Neural crest cell (in vitro differentiated cells): ENCODE data around the gene DOCK1. TPM values are rescaled to one million over a fixed set of nuclear protein-coding genes. Genes with fewer than 3 reads are reported as not detected.

Source experiments
- DNase-seq: peaks from one replicate; pipeline ENCODE4 v3.0.0; 2021; ENCODE audit warnings: low read depth, mixed read lengths, low spot score
- H3K27ac Mint-ChIP-seq: one replicate; pipeline ENCODE4 v1.8.0; 2021; ENCODE audit warnings: mild to moderate bottlenecking, mixed read lengths; ENCODE audit not compliant: unreplicated experiment
- H3K27me3 Mint-ChIP-seq: 2 replicates; pipeline ENCODE4 v1.8.0; 2021; ENCODE audit warnings: low read depth, mild to moderate bottlenecking, mixed read lengths
- H3K36me3 Mint-ChIP-seq: 2 replicates; pipeline ENCODE4 v1.8.0; 2021; ENCODE audit warnings: low read depth, mild to moderate bottlenecking, mixed read lengths
- H3K4me1 Mint-ChIP-seq: 2 replicates; pipeline ENCODE4 v1.8.0; 2021; ENCODE audit warnings: mixed read lengths
- H3K4me3 Mint-ChIP-seq: one replicate; pipeline ENCODE4 v1.8.0; 2021; ENCODE audit warnings: mild to moderate bottlenecking, mixed read lengths
- H3K9me3 Mint-ChIP-seq: 2 replicates; pipeline ENCODE4 v1.8.0; 2021; ENCODE audit warnings: mixed read lengths
- CTCF ChIP-seq: fragments of 200-600 bp; sonication (generic); conservative IDR thresholded peaks from 2 replicates; pipeline ENCODE4 v1.5.0; 2021; ENCODE audit warnings: antibody characterized with exemption, mild to moderate bottlenecking
- total RNA-seq: library from RNA; stranded (reverse); gene quantifications from 2 replicates; pipeline ENCODE4 v1.2.1, GENCODE V29; 2021

Gene DOCK1
- total RNA-seq, 1 donor from 2014 or later, result 55.8 TPM

DNA sequence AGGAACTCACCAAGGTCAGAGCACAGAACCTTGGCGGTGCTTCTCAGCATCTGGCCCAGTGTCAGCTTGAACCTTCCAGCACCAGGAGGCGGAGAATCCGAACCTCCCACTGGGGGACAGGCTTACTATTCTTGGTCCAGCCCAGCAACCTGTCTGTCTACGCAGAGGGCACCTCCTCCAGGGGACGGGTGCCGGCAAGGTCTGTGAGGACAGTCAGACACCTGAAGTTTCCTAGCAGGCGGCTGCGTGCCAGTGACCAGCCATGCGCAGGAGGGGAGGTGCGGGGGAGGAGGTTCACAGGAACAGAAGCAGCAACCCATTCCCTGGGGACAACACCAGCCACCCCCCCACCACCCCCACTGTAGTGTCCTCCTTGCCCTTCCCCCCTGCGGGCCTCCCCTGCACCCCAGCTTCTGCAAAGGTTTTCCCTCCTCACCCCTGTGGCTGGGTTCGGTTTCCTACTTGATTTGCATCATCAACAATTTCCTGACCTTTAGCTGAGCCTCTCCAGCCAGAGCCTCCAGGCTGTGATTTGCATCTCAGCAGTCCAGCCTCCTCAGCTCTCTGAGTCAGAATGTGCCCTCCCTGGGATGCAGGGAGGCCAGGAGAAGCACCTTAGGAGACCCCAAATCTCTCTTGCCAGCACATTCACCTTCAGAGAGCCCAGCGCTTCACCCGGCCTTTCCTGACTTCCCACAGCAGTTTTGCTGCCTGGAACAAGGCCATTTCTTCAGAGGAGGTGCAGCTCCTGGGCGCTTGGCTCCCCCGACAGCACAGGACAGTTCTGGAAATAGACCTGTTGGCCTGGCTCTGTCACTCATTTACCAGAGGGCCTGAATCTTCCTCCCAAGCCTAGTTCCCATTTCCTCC is 536.4 kb downstream of the DOCK1 start:
- DNase-seq, result no peak
- Mint-ChIP-seq H3K9me3 (peaks cover 5% of the 10 kb centered on the region), H3K27me3 (no peaks in the 10 kb centered on the region), H3K36me3 (peaks cover 47% of the 10 kb centered on the region), H3K4me3 (no peak overlapping the region), H3K4me1 (no peaks in the 10 kb centered on the region), H3K27ac (no peak overlapping the region)
- no peak for TF ChIP-seq CTCF

GRCh38 chr10:127442220-127442525 is 536.9 kb downstream of the DOCK1 start:
- TF ChIP-seq CTCF, result no peak
- Mint-ChIP-seq H3K36me3 (peaks cover 44% of the 10 kb centered on the region), H3K9me3 (peaks cover 3% of the 10 kb centered on the region), H3K4me3 (no peak overlapping the region), H3K27ac (no peak overlapping the region), H3K4me1 (no peaks in the 10 kb centered on the region), H3K27me3 (no peaks in the 10 kb centered on the region)
- no peak for DNase-seq

GRCh38 chr10:127444155-127444554 is 538.9 kb downstream of the DOCK1 start:
- DNase-seq, result no peak
- peaks cover 38% of the 10 kb centered on the region for H3K36me3 Mint-ChIP-seq

GRCh38 chr10:127447197-127447596 is 542.0 kb downstream of the DOCK1 start:
- H3K36me3 Mint-ChIP-seq, result peaks cover 29% of the 10 kb centered on the region
- H3K4me3 Mint-ChIP-seq, result no peak overlapping the region
- no peak for DNase-seq
- no peak overlapping the region for H3K27ac Mint-ChIP-seq
- no peaks in the 10 kb centered on the region for H3K4me1 Mint-ChIP-seq
- H3K27me3 Mint-ChIP-seq, result no peaks in the 10 kb centered on the region
- peaks cover 3% of the 10 kb centered on the region for H3K9me3 Mint-ChIP-seq
- TF ChIP-seq CTCF, result no peak

More at GRCh38 chr10:127444155-127444554, 538.9 kb downstream of the DOCK1 start:
- no peaks in the 10 kb centered on the region for H3K27me3 Mint-ChIP-seq
- H3K27ac Mint-ChIP-seq, result no peak overlapping the region
- H3K9me3 Mint-ChIP-seq, result peaks cover 3% of the 10 kb centered on the region
- no peaks in the 10 kb centered on the region for H3K4me1 Mint-ChIP-seq
- H3K4me3 Mint-ChIP-seq, result no peak overlapping the region
- TF ChIP-seq CTCF, result no peak

- no peak for TF ChIP-seq CTCF
- no peaks in the 10 kb centered on the region for H3K9me3 Mint-ChIP-seq
- DNase-seq, result no peak
- H3K36me3 Mint-ChIP-seq, result peaks cover 18% of the 10 kb centered on the region
- H3K4me1 Mint-ChIP-seq, result no peaks in the 10 kb centered on the region
- H3K27ac Mint-ChIP-seq, result no peak overlapping the region
- H3K27me3 Mint-ChIP-seq, result no peaks in the 10 kb centered on the region
- H3K4me3 Mint-ChIP-seq, result no peak overlapping the region
Observed at GRCh38 chr10:127449490-127449889, 544.3 kb downstream of the DOCK1 start.
